Measurements from ENCODE around the gene CCL4. TPM values are rescaled to one million over a fixed set of nuclear protein-coding genes. Genes with fewer than 3 reads are reported as not detected.

CCL4 gene
- total RNA-seq, 4 donors from 2014 or later: 1.0 to 2.5 (median 1.5) TPM

DNA sequence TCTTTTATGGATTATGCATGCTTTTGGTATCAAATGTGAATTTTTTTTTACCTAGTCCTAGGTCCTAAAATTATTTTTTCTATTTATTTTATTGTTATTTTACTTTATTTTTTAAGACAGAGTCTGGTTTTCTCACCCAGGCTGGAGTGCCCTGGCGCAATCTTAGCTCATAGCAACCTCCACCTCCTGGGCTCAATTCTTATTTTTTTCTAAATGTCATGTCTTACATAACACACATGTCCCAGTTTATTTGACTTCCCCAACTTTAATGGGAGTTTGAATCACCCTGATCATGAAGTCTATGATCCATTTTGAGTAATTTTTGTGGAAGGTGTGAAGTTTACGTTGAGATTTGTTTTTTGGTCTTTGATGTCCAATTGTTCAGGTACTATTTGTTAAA, 42.8 kb upstream of the CCL4 start:
- Histone ChIP-seq H3K4me3 (no peak overlapping the region), H3K27ac (no peak overlapping the region), H3K9me3 (no peaks in the 10 kb centered on the region), H3K27me3 (no peaks in the 10 kb centered on the region), H3K36me3 (no peaks in the 10 kb centered on the region), H3K4me1 (no peaks in the 10 kb centered on the region)
- DNase-seq: no peak
- no peak for TF ChIP-seq POLR2A (IDR thresholded peaks at IDR 0.05)
- TF ChIP-seq, protein P1, sequence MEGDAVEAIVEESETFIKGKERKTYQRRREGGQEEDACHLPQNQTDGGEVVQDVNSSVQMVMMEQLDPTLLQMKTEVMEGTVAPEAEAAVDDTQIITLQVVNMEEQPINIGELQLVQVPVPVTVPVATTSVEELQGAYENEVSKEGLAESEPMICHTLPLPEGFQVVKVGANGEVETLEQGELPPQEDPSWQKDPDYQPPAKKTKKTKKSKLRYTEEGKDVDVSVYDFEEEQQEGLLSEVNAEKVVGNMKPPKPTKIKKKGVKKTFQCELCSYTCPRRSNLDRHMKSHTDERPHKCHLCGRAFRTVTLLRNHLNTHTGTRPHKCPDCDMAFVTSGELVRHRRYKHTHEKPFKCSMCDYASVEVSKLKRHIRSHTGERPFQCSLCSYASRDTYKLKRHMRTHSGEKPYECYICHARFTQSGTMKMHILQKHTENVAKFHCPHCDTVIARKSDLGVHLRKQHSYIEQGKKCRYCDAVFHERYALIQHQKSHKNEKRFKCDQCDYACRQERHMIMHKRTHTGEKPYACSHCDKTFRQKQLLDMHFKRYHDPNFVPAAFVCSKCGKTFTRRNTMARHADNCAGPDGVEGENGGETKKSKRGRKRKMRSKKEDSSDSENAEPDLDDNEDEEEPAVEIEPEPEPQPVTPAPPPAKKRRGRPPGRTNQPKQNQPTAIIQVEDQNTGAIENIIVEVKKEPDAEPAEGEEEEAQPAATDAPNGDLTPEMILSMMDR (IDR thresholded peaks at IDR 0.05): no peak
- intact Hi-C loops (cut with DNase I; ENCODE audit: low total_unique reads): no loop called here

DNA sequence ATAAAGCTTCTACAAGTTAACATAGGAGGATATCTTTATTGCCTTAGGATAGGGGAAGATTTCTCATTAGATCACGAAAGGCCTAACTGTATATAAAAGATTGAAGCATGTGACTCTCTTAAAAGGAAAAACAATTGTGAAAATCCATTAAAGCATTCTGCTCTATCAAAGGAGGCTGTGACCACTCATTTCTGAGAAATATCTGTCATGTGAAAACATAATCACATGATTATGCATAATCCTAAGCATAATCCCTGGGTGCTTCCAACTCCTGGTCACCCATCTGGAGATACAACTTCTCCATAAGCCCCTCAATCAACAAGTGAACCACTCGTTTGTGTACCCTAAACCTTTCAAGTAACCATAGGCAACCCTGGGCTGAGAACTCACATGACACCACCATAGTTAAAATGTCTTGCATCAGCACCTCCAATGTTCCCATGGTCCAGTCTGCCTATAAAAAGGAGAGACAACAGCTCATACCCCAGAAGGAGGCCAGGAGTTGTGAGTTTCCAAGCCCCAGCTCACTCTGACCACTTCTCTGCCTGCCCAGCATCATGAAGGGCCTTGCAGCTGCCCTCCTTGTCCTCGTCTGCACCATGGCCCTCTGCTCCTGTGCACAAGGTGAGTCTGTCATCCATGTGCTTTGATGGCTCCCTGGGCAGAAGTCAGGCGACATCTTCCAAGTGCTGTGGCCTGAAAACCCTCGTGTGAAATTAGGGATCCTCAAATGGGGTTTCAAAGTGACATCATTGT, 39.7 kb upstream of the CCL4 start, which contains the start of gene CCL18:
TSS of gene CCL18 (plus strand) at position 487 of the 756 bp plus-strand sequence. CDS start at position 558, 71 bp downstream.
- Histone ChIP-seq H3K36me3 (no peaks in the 10 kb centered on the region), H3K9me3 (no peaks in the 10 kb centered on the region), H3K27ac (no peak within 1 kb of the TSS), H3K4me1 (no peaks in the 10 kb centered on the region), H3K27me3 (no peaks in the 10 kb centered on the region), H3K4me3 (no peak within 1 kb of the TSS)
- intact Hi-C loops (cut with DNase I; ENCODE audit: low total_unique reads): no loop called here
- DNase-seq: no peak
- no peak for TF ChIP-seq POLR2A (IDR thresholded peaks at IDR 0.05)
- TF ChIP-seq, protein P1 (IDR thresholded peaks at IDR 0.05): no peak

DNA sequence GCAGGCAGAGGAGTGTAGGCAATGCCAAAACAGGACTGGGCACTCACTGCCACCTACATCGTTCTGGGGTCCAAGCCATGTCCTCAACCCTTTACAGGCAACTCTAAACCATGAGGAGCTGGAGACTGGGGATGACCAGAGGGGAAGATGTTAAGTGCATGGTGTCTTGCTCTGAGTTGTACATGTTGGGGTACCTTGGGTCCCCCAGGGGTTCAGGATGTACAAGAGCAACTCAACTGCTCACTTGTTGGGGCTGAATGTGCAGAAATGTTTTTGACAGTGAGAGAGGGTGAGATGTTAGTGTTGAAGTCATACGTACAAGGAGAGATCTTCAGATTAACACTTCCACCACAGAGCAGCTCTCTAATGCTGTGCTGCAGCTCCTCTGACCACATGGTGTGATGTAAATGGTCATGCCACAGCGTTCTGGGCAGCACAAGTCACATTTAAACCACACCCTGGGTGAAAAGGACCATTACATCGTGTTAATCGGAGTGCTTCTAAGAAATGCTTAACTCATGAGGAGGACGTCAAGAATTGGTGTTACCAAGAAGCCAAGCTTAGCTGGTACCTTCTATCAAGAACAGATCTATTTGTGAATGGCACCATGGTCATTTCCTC, 37.2 kb upstream of the CCL4 start:
- intact Hi-C loops (cut with DNase I; ENCODE audit: low total_unique reads): no loop called here
- Histone ChIP-seq H3K36me3 (no peaks in the 10 kb centered on the region), H3K4me3 (no peak overlapping the region), H3K27me3 (no peaks in the 10 kb centered on the region), H3K27ac (no peak overlapping the region), H3K9me3 (no peaks in the 10 kb centered on the region), H3K4me1 (no peaks in the 10 kb centered on the region)
- no peak for TF ChIP-seq POLR2A (IDR thresholded peaks at IDR 0.05)
- TF ChIP-seq, protein P1 (IDR thresholded peaks at IDR 0.05): no peak
- DNase-seq: no peak

DNA sequence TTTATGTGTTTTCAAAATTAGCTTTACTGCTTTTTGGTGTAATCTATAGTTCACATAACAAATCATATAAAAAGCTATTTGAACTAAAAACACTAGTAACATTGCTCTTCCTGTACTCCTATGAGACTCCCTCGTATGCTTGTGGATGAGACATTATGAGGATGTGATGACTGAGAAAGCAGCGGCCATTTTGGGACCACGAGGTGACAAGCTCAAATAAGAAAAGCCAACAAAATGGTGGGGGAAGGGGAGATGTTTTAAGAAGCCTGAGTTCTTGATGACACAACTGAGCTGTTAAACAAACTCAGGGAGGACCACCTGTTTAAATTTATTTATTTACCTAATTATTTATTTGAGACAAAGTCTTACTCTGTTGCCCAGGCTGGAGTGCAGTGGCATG, 35.1 kb upstream of the CCL4 start:
- H3K27me3 ChIP-seq: no peaks in the 10 kb centered on the region
- intact Hi-C loops (cut with DNase I; ENCODE audit: low total_unique reads): no loop called here
- DNase-seq: no peak
- H3K9me3 ChIP-seq: no peaks in the 10 kb centered on the region
- H3K4me3 ChIP-seq: no peak overlapping the region
- TF ChIP-seq, protein P1 (IDR thresholded peaks at IDR 0.05): no peak
- no peak for TF ChIP-seq POLR2A (IDR thresholded peaks at IDR 0.05)
- H3K27ac ChIP-seq: no peak overlapping the region
- H3K36me3 ChIP-seq: no peaks in the 10 kb centered on the region
- no peaks in the 10 kb centered on the region for H3K4me1 ChIP-seq

DNA sequence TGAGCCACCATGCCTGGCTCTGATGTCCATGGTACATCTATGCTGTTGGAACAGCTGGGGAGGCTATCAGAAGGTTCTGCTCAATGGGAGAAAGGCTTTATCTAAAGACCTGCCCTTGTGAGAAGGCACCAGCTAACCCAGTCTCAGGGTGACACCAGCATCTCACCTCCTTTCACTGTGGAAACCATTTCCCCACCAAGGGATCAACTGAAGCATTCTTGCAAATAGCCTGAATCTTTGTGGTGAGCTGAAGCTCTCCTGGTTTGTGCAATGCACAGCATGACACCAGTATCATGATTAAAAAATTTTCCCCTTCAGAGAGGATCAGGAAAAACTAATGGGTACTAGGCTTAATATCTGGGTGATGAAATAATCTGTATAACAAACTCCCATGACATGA, 34.5 kb upstream of the CCL4 start:
- no peaks in the 10 kb centered on the region for H3K36me3 ChIP-seq
- no peak overlapping the region for H3K27ac ChIP-seq
- intact Hi-C loops (cut with DNase I; ENCODE audit: low total_unique reads): no loop called here
- no peak for TF ChIP-seq POLR2A (IDR thresholded peaks at IDR 0.05)
- TF ChIP-seq, protein P1 (IDR thresholded peaks at IDR 0.05): no peak
- H3K4me3 ChIP-seq: no peak overlapping the region
- H3K9me3 ChIP-seq: no peaks in the 10 kb centered on the region
- H3K27me3 ChIP-seq: no peaks in the 10 kb centered on the region
- no peaks in the 10 kb centered on the region for H3K4me1 ChIP-seq
- DNase-seq: no peak

Data from uterus (tissue), 4 donors.